T follicular helper cell (primary cell): Measurements from ENCODE around the gene ZNF19.

ENCODE experiments used
- DNase-seq: peaks from one replicate; pipeline ENCODE4 v3.0.0-alpha.2; 2020; ENCODE audit warnings: low read depth

The ZNF19 gene

DNA sequence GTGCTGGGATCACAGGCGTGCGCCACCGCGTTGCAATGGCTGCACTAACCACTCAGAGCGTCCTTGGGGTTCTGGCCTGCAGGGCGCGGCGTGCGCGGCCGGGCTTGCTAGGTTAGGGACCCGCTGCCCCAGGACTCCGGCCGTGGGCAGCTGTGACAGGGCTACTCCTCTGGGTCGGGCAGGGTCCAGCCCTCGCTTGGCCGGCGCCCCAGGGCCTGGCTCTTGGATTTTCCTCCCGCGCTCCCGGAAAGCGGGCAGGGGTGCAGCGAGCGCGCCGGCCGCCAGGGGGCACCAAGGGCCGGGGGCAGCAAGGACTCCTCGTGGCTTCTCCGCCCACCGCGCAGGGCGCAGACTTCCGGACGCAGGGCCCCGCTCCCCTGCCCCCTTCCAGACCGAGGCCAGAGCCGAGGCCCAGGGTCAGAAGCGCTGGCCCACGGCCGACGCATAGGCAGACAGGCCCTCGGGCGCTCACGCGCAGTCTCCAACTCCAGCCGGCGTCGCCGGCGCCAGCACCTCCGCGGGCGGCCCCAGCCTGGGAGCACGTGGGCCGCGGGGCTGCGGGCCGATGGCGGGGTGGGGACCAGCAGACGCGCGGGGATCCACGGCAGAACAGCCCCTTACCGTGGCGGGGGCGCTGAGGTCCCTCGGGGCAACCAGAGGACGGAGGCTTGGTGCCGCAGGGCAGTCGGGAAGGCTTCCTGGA is 47.6 kb downstream of the ZNF19 start:
- peak; percentile 9 for DNase-seq

DNA sequence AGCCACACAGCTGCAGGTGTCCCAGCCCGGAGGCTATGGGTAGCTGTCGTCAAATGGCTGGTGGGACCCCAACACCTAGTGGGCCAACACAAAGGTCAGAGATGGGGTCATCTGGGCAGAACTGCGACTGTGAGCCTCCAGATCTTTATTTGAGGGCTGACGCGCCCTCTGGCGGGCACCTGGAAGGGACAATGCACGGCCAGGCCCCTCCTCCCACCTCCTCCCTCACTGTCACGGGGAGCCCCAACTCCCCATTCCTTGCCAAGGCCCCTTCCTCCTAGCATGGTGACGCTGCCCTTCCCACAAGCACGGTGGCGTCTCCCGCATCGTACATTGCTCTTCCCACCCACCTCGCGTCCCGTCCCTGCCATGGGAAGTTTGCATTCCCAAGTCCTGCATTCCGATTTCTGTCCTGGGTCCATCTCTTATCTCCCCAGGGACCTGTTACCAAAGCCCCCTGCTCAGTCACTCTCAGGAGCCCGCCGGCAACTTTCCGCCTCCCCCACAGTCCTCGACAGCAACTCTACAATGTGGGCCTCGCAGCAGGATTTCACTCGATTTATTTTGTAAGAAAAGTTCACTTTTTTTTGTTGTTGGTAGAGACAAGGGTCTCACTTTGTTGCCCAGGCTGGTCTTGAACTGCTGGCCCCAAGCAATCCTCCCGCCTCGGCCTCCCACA is 48.3 kb downstream of the ZNF19 start:
- no peak for DNase-seq

DNA sequence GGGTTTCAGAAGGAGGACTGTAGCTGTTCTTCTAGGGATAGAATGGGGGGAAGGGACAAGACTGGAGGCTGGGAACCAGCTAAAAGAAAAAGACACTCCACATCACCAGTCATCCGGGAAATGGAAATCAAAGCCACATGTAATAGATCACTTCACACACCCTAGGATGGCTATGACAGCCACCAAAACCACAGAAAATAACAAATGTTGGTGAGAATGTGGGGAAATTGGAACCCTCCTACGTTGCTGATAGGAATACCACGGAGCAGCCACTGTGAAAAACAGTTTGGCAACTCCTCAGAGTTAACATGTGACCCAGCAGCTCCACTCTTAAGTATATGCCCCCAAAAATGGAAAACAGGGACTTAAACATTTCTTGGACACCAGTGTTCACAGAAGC is 49.6 kb downstream of the ZNF19 start:
- DNase-seq = no peak

DNA sequence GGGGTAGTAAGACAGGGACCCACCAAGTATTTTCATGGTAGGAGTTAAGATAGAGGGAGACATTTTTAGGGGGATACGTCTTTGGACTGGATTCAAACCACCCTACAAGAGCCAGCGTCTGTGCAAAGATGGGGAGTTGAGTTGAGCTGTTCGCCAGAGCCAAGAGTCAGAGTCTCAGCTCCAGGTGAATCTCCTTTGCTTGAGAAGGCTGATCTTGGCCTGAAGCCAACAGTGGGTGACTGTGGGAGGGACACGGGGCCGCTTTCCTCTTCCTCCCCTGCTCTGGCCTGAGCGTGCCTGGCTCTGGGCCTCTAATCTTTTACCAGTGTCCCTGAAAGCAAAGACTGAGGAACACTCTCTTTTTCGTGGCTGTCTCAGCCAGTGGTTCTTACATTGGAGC is 52.7 kb downstream of the ZNF19 start:
- DNase-seq = no peak

DNA sequence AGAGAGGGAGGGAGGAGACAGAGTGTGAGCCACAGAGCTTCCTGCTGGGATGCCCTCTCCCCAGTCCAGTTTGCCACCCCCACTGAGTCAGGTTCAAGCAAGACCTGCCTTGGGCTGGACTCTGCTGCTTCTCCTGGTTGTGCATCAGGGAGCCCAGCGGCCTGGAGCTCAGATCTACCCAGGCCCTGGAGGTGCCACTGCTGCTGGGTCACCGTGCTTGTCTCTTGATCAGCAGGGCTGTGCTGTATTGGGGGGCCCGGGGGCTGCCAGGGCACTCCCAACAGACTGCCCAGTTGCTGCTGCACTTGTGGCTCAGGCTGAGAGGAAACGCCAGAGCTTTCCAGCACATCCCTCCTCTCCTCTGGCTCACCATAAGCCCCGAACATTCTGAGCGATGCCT is 56.2 kb downstream of the ZNF19 start:
- DNase-seq = no peak

DNA sequence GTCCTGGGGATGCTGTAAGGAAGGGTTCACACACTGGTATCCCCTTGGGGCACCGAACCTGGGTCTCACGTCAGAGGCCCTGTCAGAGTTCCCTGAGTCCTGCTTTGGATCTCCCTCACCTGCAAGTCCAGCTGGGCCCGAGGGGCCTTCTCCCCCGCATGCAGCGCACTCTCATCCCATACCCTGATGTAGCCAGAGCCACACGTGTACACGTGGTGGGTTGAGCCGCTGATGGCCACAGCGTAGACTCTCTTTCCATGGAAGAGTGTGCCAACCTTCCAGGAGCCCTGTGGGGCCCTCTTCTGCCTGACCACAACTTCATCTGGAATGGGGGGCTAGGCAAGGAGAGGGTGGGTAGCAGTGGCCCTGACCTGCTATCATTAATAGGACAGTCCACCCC is 57.1 kb downstream of the ZNF19 start:
- no peak for DNase-seq

DNA sequence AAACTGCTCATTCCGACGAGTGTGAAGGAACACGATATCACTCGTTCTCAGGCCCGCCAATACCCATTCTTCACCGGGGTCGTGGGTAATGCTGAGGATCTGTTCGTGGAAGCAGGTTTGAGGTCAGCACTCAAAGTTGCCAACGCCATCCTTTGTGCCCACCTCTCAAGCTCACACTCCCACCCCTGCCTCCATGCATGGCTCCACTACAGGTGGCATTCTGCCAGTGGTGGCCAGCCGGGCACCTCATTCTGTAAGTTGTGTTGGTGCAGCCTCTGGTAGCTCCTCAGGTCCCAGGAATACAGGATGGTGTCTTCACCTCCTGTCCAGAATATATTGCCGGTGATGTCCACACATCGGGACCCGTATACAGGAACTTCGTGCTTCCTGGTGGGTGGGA is 57.9 kb downstream of the ZNF19 start:
- no peak for DNase-seq

DNA sequence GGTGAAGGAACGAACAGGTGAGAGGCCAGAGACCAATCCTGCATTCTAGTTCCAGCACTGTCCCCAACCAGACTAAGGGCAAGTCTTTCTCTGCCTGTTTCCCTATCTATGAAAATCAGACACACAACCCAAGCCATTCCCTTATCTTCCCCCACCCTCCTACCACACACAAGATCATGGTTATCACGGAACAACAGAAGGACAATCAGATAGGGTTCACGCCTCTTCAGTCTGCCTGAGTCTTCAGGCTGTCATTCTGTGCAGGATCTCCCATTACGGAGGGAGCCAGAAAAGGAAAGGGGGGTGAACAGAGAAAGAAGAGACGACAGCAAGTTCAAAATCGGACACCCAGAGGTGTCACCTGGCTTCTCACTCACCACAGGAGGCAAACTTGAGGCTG is 58.4 kb downstream of the ZNF19 start:
- DNase-seq = no peak

DNA sequence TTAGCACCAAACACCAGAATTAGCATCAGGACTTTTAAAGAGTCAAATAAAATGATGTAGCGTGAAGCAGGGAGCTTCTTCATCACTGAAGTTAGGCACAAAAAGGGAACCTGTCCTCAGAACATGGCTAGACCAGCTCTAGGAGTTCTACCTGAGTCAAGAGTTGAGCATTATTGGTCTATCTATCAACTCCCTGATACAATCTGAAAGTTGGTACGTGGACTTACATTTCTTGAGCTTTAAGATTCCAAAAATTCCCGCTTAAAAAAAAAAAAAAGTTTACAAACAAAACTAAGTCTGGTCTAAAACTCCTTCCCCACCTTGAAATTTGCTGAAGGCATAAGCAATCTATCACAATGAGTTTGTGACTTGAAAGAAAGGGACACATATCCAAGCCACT is 59.5 kb downstream of the ZNF19 start:
- no peak for DNase-seq

DNA sequence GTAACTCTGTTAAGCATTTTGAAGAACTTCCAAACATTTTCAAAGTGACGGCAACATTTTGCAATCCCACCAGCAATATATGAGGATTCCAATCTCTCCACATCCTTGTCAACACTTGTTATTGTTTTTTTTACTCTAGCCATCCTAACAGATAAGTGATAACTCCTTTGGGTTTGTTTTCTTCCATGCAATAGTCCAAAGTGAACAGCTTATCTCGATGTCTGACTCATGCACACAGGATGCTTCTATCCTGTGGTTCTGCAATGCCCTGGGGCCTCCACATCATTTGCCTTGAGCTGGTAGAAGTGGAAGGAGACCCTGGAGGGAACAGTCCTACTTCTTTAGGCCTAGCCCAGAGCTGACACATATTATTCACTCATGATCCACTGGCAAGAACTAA is 60.2 kb downstream of the ZNF19 start:
- no peak for DNase-seq

DNA sequence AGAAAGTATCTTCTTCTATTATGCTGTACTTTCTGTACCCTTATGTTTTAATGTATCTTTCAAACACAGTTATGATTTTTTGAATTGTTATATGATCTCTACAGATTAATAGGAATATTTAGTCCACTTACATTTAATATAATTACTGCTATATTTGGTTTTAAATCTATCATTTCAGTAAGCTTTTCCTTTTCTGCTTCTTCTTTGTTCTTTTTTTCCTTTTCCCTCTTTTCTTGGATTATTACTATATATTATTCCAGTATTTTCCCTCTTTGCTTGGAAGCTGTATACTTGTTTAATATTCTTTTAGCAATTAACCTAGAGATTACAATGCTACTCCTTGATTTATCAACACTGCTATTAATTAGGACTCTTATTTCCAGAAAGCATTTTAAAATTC is 60.7 kb downstream of the ZNF19 start:
- no peak for DNase-seq

DNA sequence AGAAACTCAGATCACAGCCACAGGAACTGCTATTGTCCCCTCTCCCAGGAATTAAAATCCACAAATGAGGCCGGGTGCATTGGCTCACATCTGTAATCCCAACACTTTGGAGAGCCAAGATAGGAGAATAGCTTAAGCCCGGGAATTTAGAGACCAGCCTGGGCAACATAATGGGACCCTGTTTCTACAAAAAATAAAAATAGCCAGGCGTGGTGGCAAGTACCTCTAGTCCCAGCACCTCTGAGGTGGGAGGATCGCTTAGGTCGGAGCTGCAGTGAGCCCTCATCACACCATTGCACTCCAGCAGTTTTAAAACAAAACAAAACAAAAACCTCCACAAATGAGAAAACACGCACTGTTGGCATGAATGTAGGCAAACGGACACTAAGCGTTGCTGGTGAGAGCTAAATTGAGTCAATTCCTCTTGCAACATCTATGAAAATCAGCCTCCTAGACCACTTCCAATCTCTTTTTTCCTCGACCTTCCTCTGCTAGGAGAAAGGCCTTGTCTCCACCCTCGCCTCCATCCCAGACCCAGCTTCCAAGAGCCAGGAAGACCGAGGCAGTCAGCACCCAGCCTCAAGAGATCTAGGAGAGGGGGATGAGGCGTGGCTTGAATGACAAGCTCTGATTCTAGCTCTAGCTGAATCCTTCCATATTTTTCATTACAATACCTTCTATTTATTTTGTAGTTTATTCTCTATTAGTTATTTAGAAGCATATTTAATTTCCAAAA is 62.1 kb downstream of the ZNF19 start:
- no peak for DNase-seq

DNA sequence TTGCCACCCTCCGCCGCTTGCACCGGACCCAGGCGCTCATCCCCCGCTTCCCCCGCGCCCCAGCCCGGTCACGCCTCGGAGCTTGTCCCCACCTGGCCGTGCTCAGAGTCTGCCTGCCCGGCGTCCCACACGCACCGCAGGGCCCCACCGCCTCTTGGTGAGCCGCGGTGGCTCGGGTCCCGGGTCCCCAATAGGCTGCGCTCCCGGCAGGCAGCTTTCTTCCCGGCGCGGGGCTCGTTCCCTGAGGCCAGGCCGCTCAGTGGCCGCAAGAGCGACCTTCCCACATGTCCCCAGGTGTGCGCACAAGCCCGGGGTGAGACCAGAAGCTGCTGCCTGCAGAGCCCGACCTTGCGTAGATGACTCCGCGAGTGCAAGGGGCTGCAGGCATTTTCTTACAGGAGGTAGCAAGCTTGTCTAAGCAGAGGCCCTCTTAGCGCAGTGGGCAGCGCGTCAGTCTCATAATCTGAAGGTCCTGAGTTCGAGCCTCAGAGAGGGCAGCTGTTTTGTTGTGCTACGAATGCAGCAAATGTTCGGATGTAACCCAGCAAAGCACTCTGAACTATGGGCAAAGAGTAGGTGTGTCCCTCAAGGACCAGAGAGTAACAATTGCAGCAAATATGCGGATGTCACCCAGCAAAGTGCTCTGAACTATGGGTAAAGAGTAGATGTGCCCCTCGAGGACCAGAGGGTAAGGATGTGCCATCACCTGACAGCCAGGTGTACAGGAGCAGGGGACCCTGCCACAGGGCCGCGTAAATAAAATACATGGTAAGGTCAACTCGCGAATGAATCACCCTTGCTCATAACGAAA is 62.9 kb downstream of the ZNF19 start:
- DNase-seq = peak; percentile 67

DNA sequence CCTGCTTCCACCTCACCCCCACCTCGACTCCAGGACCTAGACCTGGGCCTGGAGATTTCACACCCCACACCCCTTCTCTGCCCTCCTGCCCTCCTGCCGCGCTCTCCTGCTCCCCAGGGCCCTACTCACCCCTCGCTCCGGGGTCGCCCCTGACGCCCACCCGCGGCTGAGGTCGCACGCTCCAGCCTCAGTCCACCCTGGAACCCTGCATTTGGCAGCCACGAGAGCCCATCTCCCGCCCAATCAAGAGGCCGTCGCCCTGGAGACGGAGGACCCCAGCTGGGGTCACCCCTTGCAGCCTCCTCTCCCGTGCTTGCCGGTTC is 63.4 kb downstream of the ZNF19 start:
- DNase-seq = no peak

DNA sequence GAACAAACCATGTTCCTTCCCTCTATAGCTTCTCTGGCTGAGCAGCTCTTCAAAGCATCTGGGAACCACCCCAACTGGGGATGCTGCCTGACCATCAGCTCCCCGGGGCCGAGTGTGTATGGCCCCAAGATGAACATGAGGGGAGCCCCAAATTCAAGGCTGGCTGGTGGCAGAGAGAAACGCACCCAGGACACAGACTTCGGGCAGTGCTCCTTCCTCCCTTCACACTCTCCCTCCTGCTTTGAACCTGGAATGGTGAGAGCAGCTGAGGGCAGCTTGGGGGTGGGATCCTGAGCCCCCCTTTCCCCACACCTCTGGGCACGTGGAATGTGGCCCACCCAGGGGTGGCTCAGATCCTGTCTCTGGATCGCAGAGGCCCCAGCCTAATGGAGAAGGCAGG is 64.5 kb downstream of the ZNF19 start:
- DNase-seq = no peak

DNA sequence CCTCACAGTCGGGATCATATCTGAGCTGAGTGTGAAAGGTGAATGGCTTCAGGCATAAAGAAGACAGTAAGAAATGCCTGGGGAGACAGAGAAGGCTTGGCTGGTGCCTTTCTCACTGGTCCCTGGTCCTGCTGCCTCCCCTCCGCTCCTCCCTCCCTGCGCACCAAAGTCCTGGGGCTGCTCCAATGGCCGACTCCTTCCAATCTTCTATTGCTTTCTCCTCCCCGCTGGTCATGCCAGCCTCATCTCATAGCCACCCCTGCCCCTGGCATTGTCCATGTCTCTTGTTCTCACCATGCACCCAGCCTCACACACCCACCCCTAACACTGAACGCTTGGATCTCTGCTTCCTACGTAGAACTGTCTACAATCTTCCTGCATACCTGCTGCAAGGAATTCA is 65.3 kb downstream of the ZNF19 start:
- DNase-seq = no peak
